Left lung (tissue), 10 donors: ENCODE data around the gene GPC5. TPM values are rescaled to one million over a fixed set of nuclear protein-coding genes. Genes with fewer than 3 reads are reported as not detected.

Experiments
- ATAC-seq: fragments of 200-7000 bp; cut with Tn5 transposase; one replicate; pipeline ENCODE4 v1.9.1; 2020; ENCODE audit warnings: moderate library complexity
- DNase-seq, 4 donors: peaks; one replicate each; pipeline ENCODE4 v3.0.0-alpha.2; 2013 to 2020
- H3K27ac ChIP-seq, 2 donors: fragments of 200-600 bp; sonication (generic) in 1 of 2; one replicate each; pipeline versions ENCODE4 v1.5.0 to v1.8.0; 2020 to 2021
- H3K27me3 ChIP-seq, 2 donors: fragments of 200-600 bp; sonication (generic) in 1 of 2; one replicate each; pipeline versions ENCODE4 v1.5.0 to v1.8.0; 2020 to 2021
- H3K36me3 ChIP-seq, 2 donors: fragments of 200-600 bp; sonication (generic) in 1 of 2; one replicate each; pipeline versions ENCODE4 v1.5.0 to v1.8.0; 2020 to 2021
- H3K4me1 ChIP-seq, 2 donors: fragments of 200-600 bp; one replicate each; pipeline ENCODE4 v1.8.0; 2021
- H3K4me3 ChIP-seq, 2 donors: fragments of 200-600 bp; sonication (generic) in 1 of 2; one replicate each; pipeline versions ENCODE4 v1.5.0 to v1.8.0; 2020 to 2021; ENCODE audit warnings: mild to moderate bottlenecking in 1 of 2
- H3K9me3 ChIP-seq, 2 donors: fragments of 200-600 bp; sonication (generic) in 1 of 2; one replicate each; pipeline versions ENCODE4 v1.5.0 to v1.8.0; 2020 to 2021
- CTCF ChIP-seq, 2 donors: fragments of 200-600 bp; sonication (generic) in 1 of 2; IDR thresholded peaks; one replicate each; pipeline versions ENCODE4 v1.5.0 to v1.8.0; 2021; ENCODE audit warnings: antibody characterized with exemption in 2 of 2
- intact Hi-C, 2 donors: fragments of 100-400 bp; cut with DNase I; formaldehyde crosslinking; loops; one replicate each; pipeline versions ENCODE4 v1.11.2 to v1.14.2; 2022
- polyA plus RNA-seq, 6 donors: library from polyadenylated mRNA; unstranded; fragments of 120-200 nt; gene quantifications; one replicate each; pipeline ENCODE4 v1.2.1, GENCODE V29; 2013; ENCODE audit not compliant: insufficient read length in 6 of 6
- total RNA-seq, 2 donors: library from RNA; stranded (reverse); fragmentation: NEBNext Ultra II Directional; extraction: Animal tissue kit (Norgen Biotek cat#: 25700); gene quantifications; one replicate each; pipeline ENCODE4 v1.2.1, GENCODE V29; 2021
- donor health status: DM: no; HTN: yes; CAD: no.
- donor health status: DM: no; HTN: no; CAD: no.

The GPC5 gene
- total and polyA plus RNA-seq, 8 donors, result 9.2 to 19.5 (median 11.5) TPM

- peak; percentile 80 for ATAC-seq
- Histone ChIP-seq H3K4me1 (no peaks in the 10 kb centered on the region), H3K27ac (no peak overlapping the region), H3K36me3 (no peaks in the 10 kb centered on the region), H3K27me3 (no peaks in the 10 kb centered on the region), H3K4me3 (no peak overlapping the region), H3K9me3 (no peaks in the 10 kb centered on the region)
- intact Hi-C loops, result no loop called here
- TF ChIP-seq CTCF (IDR thresholded peaks at IDR 0.05), result peak; percentile 61 to 78
- DNase-seq, result peak in 2 of 4 donors; percentile 31 to 50
These were observed 789.1 kb downstream of the GPC5 start for GRCh38 chr13:92187378-92187989.

GRCh38 chr13:92188574-92188973 lies 790.2 kb downstream of the GPC5 start:
- no peak overlapping the region for H3K27ac ChIP-seq
- H3K4me1 ChIP-seq, result no peaks in the 10 kb centered on the region
- no peak for TF ChIP-seq CTCF (IDR thresholded peaks at IDR 0.05)
- no peak overlapping the region for H3K4me3 ChIP-seq
- DNase-seq (no peak), ATAC-seq (no peak)
- H3K9me3 ChIP-seq, result no peaks in the 10 kb centered on the region
- H3K27me3 ChIP-seq, result no peaks in the 10 kb centered on the region
- H3K36me3 ChIP-seq, result no peaks in the 10 kb centered on the region
- intact Hi-C loops, result no loop called here

GRCh38 chr13:92196591-92197256 lies 798.3 kb downstream of the GPC5 start:
- Histone ChIP-seq H3K9me3 (no peaks in the 10 kb centered on the region), H3K27me3 (no peaks in the 10 kb centered on the region), H3K4me3 (no peak overlapping the region), H3K36me3 (no peaks in the 10 kb centered on the region), H3K4me1 (no peaks in the 10 kb centered on the region), H3K27ac (no peak overlapping the region)
- intact Hi-C loops, result no loop called here
- ATAC-seq, result no peak
- DNase-seq, result peak in 1 of 4 donors; percentile 22
- no peak for TF ChIP-seq CTCF (IDR thresholded peaks at IDR 0.05)

GRCh38 chr13:92197669-92198068 lies 799.2 kb downstream of the GPC5 start:
- intact Hi-C loops, result no loop called here
- Histone ChIP-seq H3K36me3 (no peaks in the 10 kb centered on the region), H3K27me3 (no peaks in the 10 kb centered on the region), H3K4me1 (no peaks in the 10 kb centered on the region), H3K27ac (no peak overlapping the region), H3K4me3 (no peak overlapping the region), H3K9me3 (no peaks in the 10 kb centered on the region)
- ATAC-seq (no peak), DNase-seq (no peak)
- TF ChIP-seq CTCF (IDR thresholded peaks at IDR 0.05), result no peak

GRCh38 chr13:92218615-92219014 lies 820.2 kb downstream of the GPC5 start:
- H3K9me3 ChIP-seq, result no peaks in the 10 kb centered on the region
- no peak for DNase-seq
- ATAC-seq, result no peak
- TF ChIP-seq CTCF (IDR thresholded peaks at IDR 0.05), result no peak
- no peaks in the 10 kb centered on the region for H3K36me3 ChIP-seq
- intact Hi-C loops, result no loop called here
- no peak overlapping the region for H3K4me3 ChIP-seq
- H3K27ac ChIP-seq, result no peak overlapping the region
- no peaks in the 10 kb centered on the region for H3K4me1 ChIP-seq
- no peaks in the 10 kb centered on the region for H3K27me3 ChIP-seq
